Measurements from ENCODE around the gene MAPK8IP1. TPM values are rescaled to one million over a fixed set of nuclear protein-coding genes. Genes with fewer than 3 reads are reported as not detected.

Gene MAPK8IP1
- total and polyA plus RNA-seq, 4 donors: 0.78 to 2.7 (median 1.4) TPM

- no peak for DNase-seq (ENCODE audit: low spot score)
- Histone ChIP-seq H3K27ac (ENCODE audit: low read depth in 1 of 2, low read length in 2 of 2) (no peak overlapping the region), H3K9me3 (ENCODE audit: control insufficient read depth in 4 of 4, low read length in 3 of 4) (no peaks in the 10 kb centered on the region), H3K27me3 (ENCODE audit: control insufficient read depth in 4 of 4, insufficient read depth in 4 of 4, low read length in 3 of 4) (no peaks in the 10 kb centered on the region), H3K4me1 (ENCODE audit: control insufficient read depth in 4 of 4, insufficient read depth in 4 of 4, low read length in 3 of 4) (peaks cover under 1 to 11% (median 4%) of the 10 kb centered on the region in 4 donors), H3K9ac (ENCODE audit: low read depth in 1 of 2, low read length in 2 of 2) (no peak overlapping the region), H3K4me3 (ENCODE audit: low read depth in 1 of 3, low read length in 3 of 3) (no peak overlapping the region), H3K36me3 (ENCODE audit: control insufficient read depth in 4 of 4, insufficient read depth in 3 of 4, low read depth in 1 of 4, low read length in 3 of 4) (peaks cover 7 to 20% (median 13%) of the 10 kb centered on the region in 4 donors)
- WGBS: 82% methylated on average over 8 of the region's 8 CpGs
- TF ChIP-seq CTCF (IDR thresholded peaks at IDR 0.05; ENCODE audit: low read depth, low read length, missing input control) (no peak), MAX (IDR thresholded peaks at IDR 0.05) (no peak), FOXA1 (IDR thresholded peaks at IDR 0.05) (no peak), HNF4A (conservative IDR thresholded peaks at IDR 0.05) (no peak)
These were observed 22.5 kb downstream of the MAPK8IP1 start for GRCh38 chr11:45907911-45908370.

GRCh38 chr11:45909594-45910475, 24.4 kb downstream of the MAPK8IP1 start:
- H3K27me3 ChIP-seq (ENCODE audit: control insufficient read depth in 4 of 4, insufficient read depth in 4 of 4, low read length in 3 of 4): no peaks in the 10 kb centered on the region
- 90% methylated on average over 32 of the region's 32 CpGs for WGBS
- no peak overlapping the region for H3K4me3 ChIP-seq (ENCODE audit: low read depth in 1 of 3, low read length in 3 of 3)
- no peak overlapping the region for H3K9ac ChIP-seq (ENCODE audit: low read depth in 1 of 2, low read length in 2 of 2)
- TF ChIP-seq HNF4A (conservative IDR thresholded peaks at IDR 0.05) (no peak), MAX (IDR thresholded peaks at IDR 0.05) (no peak)
- peaks cover 9 to 30% (median 21%) of the 10 kb centered on the region in 4 donors for H3K4me1 ChIP-seq (ENCODE audit: control insufficient read depth in 4 of 4, insufficient read depth in 4 of 4, low read length in 3 of 4)
- no peaks in the 10 kb centered on the region for H3K9me3 ChIP-seq (ENCODE audit: control insufficient read depth in 4 of 4, low read length in 3 of 4)
- H3K36me3 ChIP-seq (ENCODE audit: control insufficient read depth in 4 of 4, insufficient read depth in 3 of 4, low read depth in 1 of 4, low read length in 3 of 4): peaks cover 13 to 23% (median 14%) of the 10 kb centered on the region in 4 donors
- no peak for DNase-seq (ENCODE audit: low spot score)
- no peak overlapping the region for H3K27ac ChIP-seq (ENCODE audit: low read depth in 1 of 2, low read length in 2 of 2)

DNA sequence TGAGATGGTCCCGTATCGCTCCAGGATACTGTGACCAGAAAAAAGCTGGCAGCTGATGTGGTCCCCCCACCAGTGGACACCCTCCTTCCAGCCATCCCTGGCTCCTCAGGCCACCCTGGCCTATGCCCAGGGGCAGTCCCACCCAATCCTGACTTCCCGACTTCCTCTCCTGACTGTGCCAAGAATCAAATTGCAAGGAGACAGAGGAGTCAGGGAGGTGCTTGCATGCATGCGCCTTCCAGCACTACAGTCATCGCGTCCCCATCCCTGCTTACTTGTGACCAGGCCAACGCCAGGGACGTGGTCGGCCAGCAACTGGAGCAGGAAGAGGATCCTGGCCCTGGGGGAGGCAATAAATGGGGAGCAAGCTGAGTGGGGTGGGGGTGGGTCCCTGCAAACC, 25.2 kb downstream of the MAPK8IP1 start:
- Histone ChIP-seq H3K4me1 (ENCODE audit: control insufficient read depth in 4 of 4, insufficient read depth in 4 of 4, low read length in 3 of 4) (peaks cover 10 to 38% (median 29%) of the 10 kb centered on the region in 4 donors), H3K4me3 (ENCODE audit: low read depth in 1 of 3, low read length in 3 of 3) (no peak overlapping the region), H3K36me3 (ENCODE audit: control insufficient read depth in 4 of 4, insufficient read depth in 3 of 4, low read depth in 1 of 4, low read length in 3 of 4) (peaks cover 16 to 29% (median 18%) of the 10 kb centered on the region in 4 donors), H3K27me3 (ENCODE audit: control insufficient read depth in 4 of 4, insufficient read depth in 4 of 4, low read length in 3 of 4) (no peaks in the 10 kb centered on the region), H3K27ac (ENCODE audit: low read depth in 1 of 2, low read length in 2 of 2) (no peak overlapping the region), H3K9me3 (ENCODE audit: control insufficient read depth in 4 of 4, low read length in 3 of 4) (no peaks in the 10 kb centered on the region), H3K9ac (ENCODE audit: low read depth in 1 of 2, low read length in 2 of 2) (no peak overlapping the region)
- DNase-seq (ENCODE audit: low spot score): no peak
- whole genome bisulfite sequencing: 94% methylated on average over 9 of the region's 9 CpGs
- TF ChIP-seq GABPA (IDR thresholded peaks at IDR 0.05 in 1 of 2, conservative IDR thresholded peaks at IDR 0.05 in 1 of 2) (no peak), RXRA (IDR thresholded peaks at IDR 0.05) (no peak), FOXA1 (IDR thresholded peaks at IDR 0.05) (no peak), CTCF (IDR thresholded peaks at IDR 0.05; ENCODE audit: low read depth, low read length, missing input control) (no peak), ATF3 (IDR thresholded peaks at IDR 0.05) (no peak), SP1 (IDR thresholded peaks at IDR 0.05) (no peak), JUND (IDR thresholded peaks at IDR 0.05) (no peak), YY1 (IDR thresholded peaks at IDR 0.05) (no peak), TAF1 (conservative IDR thresholded peaks at IDR 0.05) (no peak), EGR1 (IDR thresholded peaks at IDR 0.05; ENCODE audit: low read depth in 2 of 2) (no peak), NR2F2 (IDR thresholded peaks at IDR 0.05) (no peak)
- TF ChIP-seq, protein P1, sequence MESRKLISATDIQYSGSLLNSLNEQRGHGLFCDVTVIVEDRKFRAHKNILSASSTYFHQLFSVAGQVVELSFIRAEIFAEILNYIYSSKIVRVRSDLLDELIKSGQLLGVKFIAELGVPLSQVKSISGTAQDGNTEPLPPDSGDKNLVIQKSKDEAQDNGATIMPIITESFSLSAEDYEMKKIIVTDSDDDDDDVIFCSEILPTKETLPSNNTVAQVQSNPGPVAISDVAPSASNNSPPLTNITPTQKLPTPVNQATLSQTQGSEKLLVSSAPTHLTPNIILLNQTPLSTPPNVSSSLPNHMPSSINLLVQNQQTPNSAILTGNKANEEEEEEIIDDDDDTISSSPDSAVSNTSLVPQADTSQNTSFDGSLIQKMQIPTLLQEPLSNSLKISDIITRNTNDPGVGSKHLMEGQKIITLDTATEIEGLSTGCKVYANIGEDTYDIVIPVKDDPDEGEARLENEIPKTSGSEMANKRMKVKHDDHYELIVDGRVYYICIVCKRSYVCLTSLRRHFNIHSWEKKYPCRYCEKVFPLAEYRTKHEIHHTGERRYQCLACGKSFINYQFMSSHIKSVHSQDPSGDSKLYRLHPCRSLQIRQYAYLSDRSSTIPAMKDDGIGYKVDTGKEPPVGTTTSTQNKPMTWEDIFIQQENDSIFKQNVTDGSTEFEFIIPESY (IDR thresholded peaks at IDR 0.05): no peak
- TF ChIP-seq, protein P2, sequence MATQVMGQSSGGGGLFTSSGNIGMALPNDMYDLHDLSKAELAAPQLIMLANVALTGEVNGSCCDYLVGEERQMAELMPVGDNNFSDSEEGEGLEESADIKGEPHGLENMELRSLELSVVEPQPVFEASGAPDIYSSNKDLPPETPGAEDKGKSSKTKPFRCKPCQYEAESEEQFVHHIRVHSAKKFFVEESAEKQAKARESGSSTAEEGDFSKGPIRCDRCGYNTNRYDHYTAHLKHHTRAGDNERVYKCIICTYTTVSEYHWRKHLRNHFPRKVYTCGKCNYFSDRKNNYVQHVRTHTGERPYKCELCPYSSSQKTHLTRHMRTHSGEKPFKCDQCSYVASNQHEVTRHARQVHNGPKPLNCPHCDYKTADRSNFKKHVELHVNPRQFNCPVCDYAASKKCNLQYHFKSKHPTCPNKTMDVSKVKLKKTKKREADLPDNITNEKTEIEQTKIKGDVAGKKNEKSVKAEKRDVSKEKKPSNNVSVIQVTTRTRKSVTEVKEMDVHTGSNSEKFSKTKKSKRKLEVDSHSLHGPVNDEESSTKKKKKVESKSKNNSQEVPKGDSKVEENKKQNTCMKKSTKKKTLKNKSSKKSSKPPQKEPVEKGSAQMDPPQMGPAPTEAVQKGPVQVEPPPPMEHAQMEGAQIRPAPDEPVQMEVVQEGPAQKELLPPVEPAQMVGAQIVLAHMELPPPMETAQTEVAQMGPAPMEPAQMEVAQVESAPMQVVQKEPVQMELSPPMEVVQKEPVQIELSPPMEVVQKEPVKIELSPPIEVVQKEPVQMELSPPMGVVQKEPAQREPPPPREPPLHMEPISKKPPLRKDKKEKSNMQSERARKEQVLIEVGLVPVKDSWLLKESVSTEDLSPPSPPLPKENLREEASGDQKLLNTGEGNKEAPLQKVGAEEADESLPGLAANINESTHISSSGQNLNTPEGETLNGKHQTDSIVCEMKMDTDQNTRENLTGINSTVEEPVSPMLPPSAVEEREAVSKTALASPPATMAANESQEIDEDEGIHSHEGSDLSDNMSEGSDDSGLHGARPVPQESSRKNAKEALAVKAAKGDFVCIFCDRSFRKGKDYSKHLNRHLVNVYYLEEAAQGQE (IDR thresholded peaks at IDR 0.05): no peak
